Measurements from ENCODE around the gene SLC4A4.

DNA sequence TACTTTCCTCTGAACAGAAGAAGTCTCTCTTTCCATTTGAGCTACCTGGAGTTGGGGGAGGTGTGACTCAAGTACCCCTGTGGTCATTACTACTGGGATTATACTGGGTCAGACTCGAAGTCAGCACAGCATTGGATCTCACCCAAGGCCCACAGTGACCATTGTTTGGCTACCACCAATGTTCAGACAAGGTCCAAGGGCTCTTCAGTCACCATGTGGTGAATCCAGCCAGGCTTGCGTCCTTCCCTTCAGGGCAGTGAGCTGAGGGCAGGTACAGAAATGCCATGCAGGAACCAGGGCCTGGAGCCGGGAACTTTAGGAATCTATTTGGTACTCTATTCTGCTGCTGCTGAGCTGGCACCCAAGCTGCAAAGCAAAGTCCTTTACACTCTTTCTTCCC, 5.5 kb upstream of the SLC4A4 start:
- TF ChIP-seq, protein P1, sequence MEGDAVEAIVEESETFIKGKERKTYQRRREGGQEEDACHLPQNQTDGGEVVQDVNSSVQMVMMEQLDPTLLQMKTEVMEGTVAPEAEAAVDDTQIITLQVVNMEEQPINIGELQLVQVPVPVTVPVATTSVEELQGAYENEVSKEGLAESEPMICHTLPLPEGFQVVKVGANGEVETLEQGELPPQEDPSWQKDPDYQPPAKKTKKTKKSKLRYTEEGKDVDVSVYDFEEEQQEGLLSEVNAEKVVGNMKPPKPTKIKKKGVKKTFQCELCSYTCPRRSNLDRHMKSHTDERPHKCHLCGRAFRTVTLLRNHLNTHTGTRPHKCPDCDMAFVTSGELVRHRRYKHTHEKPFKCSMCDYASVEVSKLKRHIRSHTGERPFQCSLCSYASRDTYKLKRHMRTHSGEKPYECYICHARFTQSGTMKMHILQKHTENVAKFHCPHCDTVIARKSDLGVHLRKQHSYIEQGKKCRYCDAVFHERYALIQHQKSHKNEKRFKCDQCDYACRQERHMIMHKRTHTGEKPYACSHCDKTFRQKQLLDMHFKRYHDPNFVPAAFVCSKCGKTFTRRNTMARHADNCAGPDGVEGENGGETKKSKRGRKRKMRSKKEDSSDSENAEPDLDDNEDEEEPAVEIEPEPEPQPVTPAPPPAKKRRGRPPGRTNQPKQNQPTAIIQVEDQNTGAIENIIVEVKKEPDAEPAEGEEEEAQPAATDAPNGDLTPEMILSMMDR (IDR thresholded peaks at IDR 0.05; ENCODE audit: insufficient read depth, low read length, poor library complexity, severe bottlenecking) = no peak
- no peak for TF ChIP-seq EZH2phosphoT487 (conservative IDR thresholded peaks at IDR 0.05; ENCODE audit: low read length)
